ENCODE measurements around the gene UBL3. TPM values are rescaled to one million over a fixed set of nuclear protein-coding genes. Genes with fewer than 3 reads are reported as not detected.

Gene UBL3
- polyA plus RNA-seq (2012; rRNA removed): 5.8 and 7.4 TPM in 2 replicates
- 8.9 and 10.1 TPM in 2 replicates for polyA plus RNA-seq (2012; cell fraction: cytosol; rRNA removed)
- polyA plus RNA-seq (2012; cell fraction: nucleus; rRNA removed): 2.9 and 4.5 TPM in 2 replicates

DNA sequence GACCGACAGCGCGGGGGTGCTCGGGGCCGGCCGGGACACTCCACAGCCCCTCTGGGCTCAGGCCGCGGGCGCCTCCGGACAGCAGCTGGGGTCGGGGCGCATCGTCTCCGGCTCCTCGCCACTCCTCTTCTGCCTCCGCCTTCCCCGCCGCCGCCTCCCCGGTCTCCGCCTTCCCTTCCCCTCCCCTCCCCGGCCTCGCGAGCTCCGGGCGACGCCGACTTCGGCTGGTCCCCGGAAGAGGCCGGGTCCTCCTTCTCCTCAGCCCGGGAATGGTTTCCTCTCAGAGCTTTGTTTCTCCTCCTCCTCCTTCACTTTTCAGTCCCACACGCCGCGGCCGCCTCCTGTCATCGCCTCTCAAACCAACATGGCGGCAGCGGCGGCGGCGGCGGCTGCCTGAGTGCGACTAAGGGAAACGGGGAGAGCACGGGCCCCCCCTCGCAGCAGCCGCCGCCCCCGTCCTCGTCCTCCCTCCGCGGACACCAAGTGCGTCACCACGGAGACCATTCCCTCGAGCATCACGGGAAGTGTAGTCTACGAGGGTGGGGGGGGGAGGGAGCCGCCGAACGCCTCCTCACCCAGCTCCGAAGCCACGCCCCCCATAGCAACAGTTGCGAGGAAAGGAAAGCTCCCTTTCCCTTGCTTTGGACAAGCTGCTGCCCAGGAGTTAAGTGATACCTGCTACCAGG is at the start of gene UBL3:
Gene UBL3 (minus strand): TSS at position 405 of the 686 bp plus-strand sequence. CDS start 1,079 bp downstream, outside the sequence.
- Histone ChIP-seq H3K27ac (ENCODE audit: low read depth in 2 of 2, low read length in 1 of 2) (peak within 1 kb of the TSS; percentile 96), H3K79me2 (ENCODE audit: insufficient read depth) (peaks cover 43% of the 10 kb centered on the region), H3K4me2 (peak within 1 kb of the TSS; percentile 83), H3K9me2 (no peaks in the 10 kb centered on the region), H3K27me3 (ENCODE audit: insufficient read depth) (no peaks in the 10 kb centered on the region), H4K20me1 (ENCODE audit: insufficient read depth) (no peaks in the 10 kb centered on the region; the same call in 1 of the 2 replicates), H2AFZ (ENCODE audit: low read depth) (peak within 1 kb of the TSS; percentile 74), H3K4me1 (ENCODE audit: control insufficient read depth in 1 of 2, insufficient read depth in 2 of 2, low read depth in 1 of 2, low read length in 1 of 2) (peaks cover 11 to 24% of the 10 kb centered on the region in 2 experiments; a peak in 3 of 4 replicates), H3K4me3 (ENCODE audit: low read depth in 2 of 2, low read length in 1 of 2) (peak within 1 kb of the TSS; percentile 73 to 97), H3F3A (replicated peaks; ENCODE audit: insufficient read depth) (peaks cover 10% of the 10 kb centered on the region), H3K36me3 (replicated peaks in 1 of 2; ENCODE audit: control insufficient read depth in 1 of 2, insufficient read depth in 2 of 2, low read length in 1 of 2) (no peaks in the 10 kb centered on the region), H3K9me3 (no peaks in the 10 kb centered on the region), H3K9ac (peak within 1 kb of the TSS; percentile 84)
- no peak for TF ChIP-seq FOXJ3 (CRISPR knock-in tag; IDR thresholded peaks at IDR 0.05)
- 0 out of 2 replicates have a peak, but pooled peaks have one; percentile 65 for TF ChIP-seq ELF1 (IDR thresholded peaks at IDR 0.05)
- TF ChIP-seq TAF1 (IDR thresholded peaks at IDR 0.05; ENCODE audit: borderline replicate concordance, low read depth, low read length): 0 out of 2 replicates have a peak, but pooled peaks have one; percentile 11
- TF ChIP-seq YY1 (IDR thresholded peaks at IDR 0.05; ENCODE audit: low read depth): peak; percentile 89
- peak; percentile 74 for TF ChIP-seq POLR2AphosphoS5 (IDR thresholded peaks at IDR 0.05; ENCODE audit: low read depth, low read length)
- TF ChIP-seq TEAD4 (IDR thresholded peaks at IDR 0.05; ENCODE audit: borderline replicate concordance, insufficient read depth): no peak
- peak; percentile 69; the same call in 1 of the 2 replicates for TF ChIP-seq SIN3A (IDR thresholded peaks at IDR 0.05; ENCODE audit: borderline replicate concordance, low read depth, low read length)
- TF ChIP-seq CHD2 (IDR thresholded peaks at IDR 0.05; ENCODE audit: low read length, partially characterized antibody): peak; percentile 92
- TF ChIP-seq, protein P1, sequence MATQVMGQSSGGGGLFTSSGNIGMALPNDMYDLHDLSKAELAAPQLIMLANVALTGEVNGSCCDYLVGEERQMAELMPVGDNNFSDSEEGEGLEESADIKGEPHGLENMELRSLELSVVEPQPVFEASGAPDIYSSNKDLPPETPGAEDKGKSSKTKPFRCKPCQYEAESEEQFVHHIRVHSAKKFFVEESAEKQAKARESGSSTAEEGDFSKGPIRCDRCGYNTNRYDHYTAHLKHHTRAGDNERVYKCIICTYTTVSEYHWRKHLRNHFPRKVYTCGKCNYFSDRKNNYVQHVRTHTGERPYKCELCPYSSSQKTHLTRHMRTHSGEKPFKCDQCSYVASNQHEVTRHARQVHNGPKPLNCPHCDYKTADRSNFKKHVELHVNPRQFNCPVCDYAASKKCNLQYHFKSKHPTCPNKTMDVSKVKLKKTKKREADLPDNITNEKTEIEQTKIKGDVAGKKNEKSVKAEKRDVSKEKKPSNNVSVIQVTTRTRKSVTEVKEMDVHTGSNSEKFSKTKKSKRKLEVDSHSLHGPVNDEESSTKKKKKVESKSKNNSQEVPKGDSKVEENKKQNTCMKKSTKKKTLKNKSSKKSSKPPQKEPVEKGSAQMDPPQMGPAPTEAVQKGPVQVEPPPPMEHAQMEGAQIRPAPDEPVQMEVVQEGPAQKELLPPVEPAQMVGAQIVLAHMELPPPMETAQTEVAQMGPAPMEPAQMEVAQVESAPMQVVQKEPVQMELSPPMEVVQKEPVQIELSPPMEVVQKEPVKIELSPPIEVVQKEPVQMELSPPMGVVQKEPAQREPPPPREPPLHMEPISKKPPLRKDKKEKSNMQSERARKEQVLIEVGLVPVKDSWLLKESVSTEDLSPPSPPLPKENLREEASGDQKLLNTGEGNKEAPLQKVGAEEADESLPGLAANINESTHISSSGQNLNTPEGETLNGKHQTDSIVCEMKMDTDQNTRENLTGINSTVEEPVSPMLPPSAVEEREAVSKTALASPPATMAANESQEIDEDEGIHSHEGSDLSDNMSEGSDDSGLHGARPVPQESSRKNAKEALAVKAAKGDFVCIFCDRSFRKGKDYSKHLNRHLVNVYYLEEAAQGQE (IDR thresholded peaks at IDR 0.05; ENCODE audit: low read depth, low read length): 0 out of 2 replicates have a peak, but pooled peaks have one; percentile 4
- TF ChIP-seq RAD21 (IDR thresholded peaks at IDR 0.05; ENCODE audit: low read length): no peak
- peak; percentile 92 for TF ChIP-seq ZBTB33 (IDR thresholded peaks at IDR 0.05; ENCODE audit: borderline replicate concordance, low read depth)
- no peak for TF ChIP-seq EP300 (IDR thresholded peaks at IDR 0.05; ENCODE audit: borderline replicate concordance in 1 of 2, low read depth in 1 of 2, low read length in 1 of 2)
- 0 out of 2 replicates have a peak, but pooled peaks have one; percentile 17 for TF ChIP-seq TCF12 (IDR thresholded peaks at IDR 0.05)
- TF ChIP-seq FOXM1 (IDR thresholded peaks at IDR 0.05; ENCODE audit: low read depth): no peak
- TF ChIP-seq, protein P2, sequence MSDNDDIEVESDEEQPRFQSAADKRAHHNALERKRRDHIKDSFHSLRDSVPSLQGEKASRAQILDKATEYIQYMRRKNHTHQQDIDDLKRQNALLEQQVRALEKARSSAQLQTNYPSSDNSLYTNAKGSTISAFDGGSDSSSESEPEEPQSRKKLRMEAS (IDR thresholded peaks at IDR 0.05; ENCODE audit: low read depth): peak; percentile 30; the same call in 1 of the 2 replicates
- TF ChIP-seq GABPA (IDR thresholded peaks at IDR 0.05; ENCODE audit: low read depth): peak; percentile 58
- no peak; the same call in 1 of the 2 replicates for TF ChIP-seq MXI1 (IDR thresholded peaks at IDR 0.05; ENCODE audit: low read depth, low read length)
- DNase-seq: peak; percentile 97
- 0% methylated on average over 34 of the region's 64 CpGs for WGBS (ENCODE audit: low lambda C conversion rate)
- POLR2A ChIA-PET: interaction anchor here (0.6 to 0.9 kb wide), 5 partner anchors 43 to 347 kb away, joined by 3 to 6 read pairs (median 3); no protein-coding TSS in a partner anchor
- CTCF ChIA-PET: interaction anchor here (0.9 to 14.5 kb wide), 6 partner anchors 79 to 342 kb away, joined by 5 to 193 read pairs (median 6); no protein-coding TSS in a partner anchor

Measured in SK-N-SH (cell line).